Activated CD8-positive, alpha-beta T cell treated with anti-CD3 and anti-CD28 coated beads for 36 hours (primary cell): ENCODE results near the gene RABEPK. TPM values are rescaled to one million over a fixed set of nuclear protein-coding genes. Genes with fewer than 3 reads are reported as not detected.

Source experiments
- ATAC-seq: fragments of 200-7000 bp; cut with Tn5 transposase; one replicate; pipeline ENCODE4 v1.10.0; 2021; ENCODE audit warnings: mild to moderate bottlenecking, moderate library complexity
- CTCF ChIA-PET: fragments of 350-600 bp; sonication (Branson Sonifier 250); formaldehyde crosslinking; loops from one replicate; lab custom pipeline; 2021; ENCODE audit warnings: antibody characterized with exemption; lab: Charles Lee
- POLR2A ChIA-PET: fragments of 350-600 bp; sonication (Branson Sonifier 250); formaldehyde crosslinking; loops from one replicate; lab custom pipeline; 2021; ENCODE audit warnings: antibody characterized with exemption; lab: Charles Lee
- DNase-seq: peaks from one replicate; pipeline ENCODE4 v3.0.0-alpha.2; 2020
- H3K27ac Mint-ChIP-seq: one replicate; pipeline ENCODE4 v1.8.0; 2021; ENCODE audit warnings: mild to moderate bottlenecking, mixed read lengths
- H3K27me3 Mint-ChIP-seq: one replicate; pipeline ENCODE4 v1.8.0; 2021; ENCODE audit warnings: mixed read lengths
- H3K36me3 Mint-ChIP-seq: one replicate; pipeline ENCODE4 v1.8.0; 2021; ENCODE audit warnings: low read depth, mixed read lengths
- H3K4me1 Mint-ChIP-seq: one replicate; pipeline ENCODE4 v1.8.0; 2021; ENCODE audit warnings: low read depth, mixed read lengths
- H3K4me3 Mint-ChIP-seq: one replicate; pipeline ENCODE4 v1.8.0; 2021; ENCODE audit warnings: mild to moderate bottlenecking, moderate library complexity, mixed read lengths
- H3K9me3 Mint-ChIP-seq: one replicate; pipeline ENCODE4 v1.8.0; 2021; ENCODE audit warnings: mixed read lengths
- intact Hi-C: fragments of 100-400 bp; cut with micrococcal nuclease; formaldehyde crosslinking; loops from one replicate; pipeline ENCODE4 v1.10.0; 2022
- total RNA-seq, 2 experiments: library from RNA; stranded (reverse); gene quantifications; one replicate each; pipeline ENCODE4 v1.2.3, GENCODE V29; 2021
- TF ChIP-seq, protein P1 (sequence below): fragments of 200-600 bp; IDR thresholded peaks from one replicate; pipeline ENCODE4 v1.8.0; 2022; ENCODE audit warnings: antibody characterized with exemption, mild to moderate bottlenecking

Gene RABEPK
- total RNA-seq, 2 experiments from 2014 or later, result 30.0 to 30.4 TPM

DNA sequence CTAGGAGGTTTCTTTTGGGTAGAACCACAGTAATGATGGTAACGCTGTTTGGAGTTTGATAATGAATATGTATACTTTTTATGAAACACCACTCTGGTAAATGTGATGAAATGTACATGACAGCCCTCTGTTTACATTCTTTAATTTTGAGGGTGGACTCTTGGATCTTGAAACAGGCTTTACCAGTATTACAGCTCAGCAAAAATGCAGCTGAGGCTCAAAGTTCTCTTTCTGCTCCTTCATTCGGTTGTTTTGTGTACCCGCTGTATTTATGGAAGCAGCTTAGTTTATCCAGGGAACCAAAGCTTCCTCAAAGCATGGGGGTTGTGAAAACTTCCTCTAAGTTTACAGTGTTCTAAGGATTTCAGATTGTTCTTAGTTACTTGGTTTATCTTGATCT is 72.4 kb downstream of the RABEPK start:
- no peak overlapping the region for H3K4me3 Mint-ChIP-seq
- H3K9me3 Mint-ChIP-seq, result no peaks in the 10 kb centered on the region
- intact Hi-C loops, result no loop called here
- no peaks in the 10 kb centered on the region for H3K27me3 Mint-ChIP-seq
- no peak for ATAC-seq
- no peak for DNase-seq
- peaks cover 27% of the 10 kb centered on the region for H3K4me1 Mint-ChIP-seq
- POLR2A ChIA-PET, result interaction anchor here (0.7 to 1.1 kb wide), 2 partner anchors 29 to 31 kb away, joined by 3 to 5 read pairs; partner anchors contain the start of gene HSPA5
- H3K27ac Mint-ChIP-seq, result no peak overlapping the region
- H3K36me3 Mint-ChIP-seq, result peaks cover 14% of the 10 kb centered on the region
- CTCF ChIA-PET, result interaction anchor here (0.6 to 1.6 kb wide), 3 partner anchors 17 to 53 kb away, joined by 3 to 4 read pairs (median 3); no protein-coding TSS in a partner anchor
- TF ChIP-seq, protein P1, sequence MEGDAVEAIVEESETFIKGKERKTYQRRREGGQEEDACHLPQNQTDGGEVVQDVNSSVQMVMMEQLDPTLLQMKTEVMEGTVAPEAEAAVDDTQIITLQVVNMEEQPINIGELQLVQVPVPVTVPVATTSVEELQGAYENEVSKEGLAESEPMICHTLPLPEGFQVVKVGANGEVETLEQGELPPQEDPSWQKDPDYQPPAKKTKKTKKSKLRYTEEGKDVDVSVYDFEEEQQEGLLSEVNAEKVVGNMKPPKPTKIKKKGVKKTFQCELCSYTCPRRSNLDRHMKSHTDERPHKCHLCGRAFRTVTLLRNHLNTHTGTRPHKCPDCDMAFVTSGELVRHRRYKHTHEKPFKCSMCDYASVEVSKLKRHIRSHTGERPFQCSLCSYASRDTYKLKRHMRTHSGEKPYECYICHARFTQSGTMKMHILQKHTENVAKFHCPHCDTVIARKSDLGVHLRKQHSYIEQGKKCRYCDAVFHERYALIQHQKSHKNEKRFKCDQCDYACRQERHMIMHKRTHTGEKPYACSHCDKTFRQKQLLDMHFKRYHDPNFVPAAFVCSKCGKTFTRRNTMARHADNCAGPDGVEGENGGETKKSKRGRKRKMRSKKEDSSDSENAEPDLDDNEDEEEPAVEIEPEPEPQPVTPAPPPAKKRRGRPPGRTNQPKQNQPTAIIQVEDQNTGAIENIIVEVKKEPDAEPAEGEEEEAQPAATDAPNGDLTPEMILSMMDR, result no peak

DNA sequence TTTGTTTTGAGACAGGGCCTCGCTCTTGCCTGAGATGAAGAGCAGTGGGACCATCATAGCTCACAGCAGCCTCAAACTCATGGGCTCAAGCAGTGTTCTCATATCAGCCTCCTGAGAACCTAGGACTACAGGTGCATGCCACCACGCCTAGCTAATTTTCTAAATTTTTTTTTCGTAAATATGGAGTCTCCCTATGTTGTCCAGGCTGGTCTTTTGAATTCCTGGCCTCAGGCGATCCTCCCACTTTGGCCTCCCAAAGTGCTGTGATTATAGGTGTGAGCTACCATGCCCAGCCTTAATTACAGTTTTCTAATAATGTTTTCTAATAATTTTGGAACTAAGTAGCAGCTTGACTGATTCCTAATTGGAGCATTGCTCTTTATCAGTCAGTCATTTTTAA is 76.4 kb downstream of the RABEPK start:
- DNase-seq (no peak), ATAC-seq (no peak)
- POLR2A ChIA-PET, result no interaction called here
- CTCF ChIA-PET, result interaction anchor here (0.9 kb wide), 1 partner anchor 49 kb away, joined by 3 read pairs; no protein-coding TSS in a partner anchor
- Mint-ChIP-seq H3K27me3 (no peaks in the 10 kb centered on the region), H3K9me3 (no peaks in the 10 kb centered on the region), H3K36me3 (peaks cover 5% of the 10 kb centered on the region), H3K4me1 (peaks cover 15% of the 10 kb centered on the region), H3K4me3 (no peak overlapping the region), H3K27ac (no peak overlapping the region)
- TF ChIP-seq, protein P1, result no peak
- intact Hi-C loops, result no loop called here

DNA sequence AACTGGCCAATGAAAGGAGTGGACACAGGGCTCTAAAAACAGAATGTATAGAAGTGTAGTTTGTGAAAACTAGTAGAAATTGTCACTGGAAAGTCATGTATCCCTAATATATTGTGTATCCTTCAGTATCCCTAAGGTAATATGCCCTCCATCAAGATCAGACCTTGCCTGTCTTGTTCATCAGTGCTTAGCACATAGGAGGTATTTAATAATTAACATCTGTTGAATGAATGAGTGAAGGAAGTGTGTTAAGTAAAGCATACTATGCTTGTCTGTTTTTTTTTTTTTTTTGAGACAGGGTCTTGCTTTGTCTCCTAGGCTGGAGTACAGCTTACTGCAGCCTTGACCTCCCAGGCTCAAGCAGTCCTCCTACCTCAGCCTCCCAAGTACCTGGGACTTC is 77.1 kb downstream of the RABEPK start:
- no peak overlapping the region for H3K4me3 Mint-ChIP-seq
- TF ChIP-seq, protein P1, result no peak
- H3K36me3 Mint-ChIP-seq, result peaks cover 5% of the 10 kb centered on the region
- no peaks in the 10 kb centered on the region for H3K9me3 Mint-ChIP-seq
- peaks cover 15% of the 10 kb centered on the region for H3K4me1 Mint-ChIP-seq
- no peaks in the 10 kb centered on the region for H3K27me3 Mint-ChIP-seq
- no peak for ATAC-seq
- POLR2A ChIA-PET, result no interaction called here
- intact Hi-C loops, result no loop called here
- no peak for DNase-seq
- no peak overlapping the region for H3K27ac Mint-ChIP-seq
- CTCF ChIA-PET, result interaction anchor here (0.9 kb wide), 1 partner anchor 49 kb away, joined by 3 read pairs; no protein-coding TSS in a partner anchor

DNA sequence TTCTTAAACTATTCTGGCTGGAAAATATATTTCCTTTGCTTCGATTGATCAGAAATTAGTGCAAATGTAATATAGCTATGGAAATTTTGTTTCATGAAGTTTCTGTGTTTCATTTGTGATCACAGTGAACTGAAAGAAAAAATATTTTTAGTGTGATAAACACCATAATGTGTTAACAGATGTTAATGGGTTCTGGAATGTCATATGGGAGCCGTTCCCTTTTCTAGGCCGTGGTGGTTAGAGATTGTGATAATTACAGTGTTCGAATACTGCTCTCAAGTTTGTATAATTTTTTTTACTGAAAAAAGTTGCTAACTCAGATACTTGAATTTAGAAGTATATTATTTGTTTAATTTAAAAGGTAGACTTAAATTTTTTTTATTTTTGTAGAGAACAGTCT is 80.6 kb downstream of the RABEPK start:
- no peak for DNase-seq
- Mint-ChIP-seq H3K27ac (no peak overlapping the region), H3K4me3 (no peak overlapping the region), H3K36me3 (peaks cover 8% of the 10 kb centered on the region), H3K27me3 (no peaks in the 10 kb centered on the region), H3K9me3 (no peaks in the 10 kb centered on the region), H3K4me1 (peaks cover 9% of the 10 kb centered on the region)
- CTCF ChIA-PET, result interaction anchor here (0.8 kb wide), 1 partner anchor 10 kb away, joined by 3 read pairs; no protein-coding TSS in a partner anchor
- intact Hi-C loops, result no loop called here
- TF ChIP-seq, protein P1, result no peak
- no peak for ATAC-seq
- POLR2A ChIA-PET, result interaction anchor here (0.9 to 1.1 kb wide), 2 partner anchors 10 to 40 kb away, joined by 3 read pairs; partner anchors contain the start of gene HSPA5

Other genes starting within 250 kb of the RABEPK start
- gene SCAI, start 57.0 kb upstream of the RABEPK start, total RNA-seq, result 10 to 100 TPM in 1 of 2 experiments, 1 to 10 TPM in 1; 9.6 to 10.8 TPM
- 10 to 100 TPM; 43.1 to 44.8 TPM for gene PPP6C, start 10.7 kb upstream of the RABEPK start, total RNA-seq
- gene HSPA5, start 40.8 kb downstream of the RABEPK start, total RNA-seq, result 100 to 1,000 TPM; 161 to 163 TPM
- 10 to 100 TPM; 49.7 to 49.8 TPM for gene GAPVD1, start 61.3 kb downstream of the RABEPK start, total RNA-seq